Breast epithelium (tissue), 3 donors: ENCODE measurements around the gene PIGW.

Experiments used
- CTCF ChIP-seq, 3 donors: fragments of 450-650 bp; IDR thresholded peaks; one replicate each; pipeline ENCODE4 v1.5.1; 2016 to 2017; ENCODE audit warnings: antibody characterized with exemption in 3 of 3, mild to moderate bottlenecking in 3 of 3, moderate library complexity in 3 of 3
- POLR2A ChIP-seq: fragments of 450-650 bp; IDR thresholded peaks from one replicate; pipeline ENCODE4 v1.6.1; 2016; ENCODE audit warnings: antibody characterized with exemption, mild to moderate bottlenecking, moderate library complexity

- TF ChIP-seq CTCF (IDR thresholded peaks at IDR 0.05) (no peak), POLR2A (no peak)
Measured at GRCh38 chr17:36485805-36486203, 49.0 kb upstream of the PIGW start.
